H1 (cell line): ENCODE data around the gene PRKCA. TPM values are rescaled to one million over a fixed set of nuclear protein-coding genes. Genes with fewer than 3 reads are reported as not detected.

ENCODE experiments used
- CTCF ChIA-PET: fragments of 300-600 bp; sonication (Branson Sonifier 250); formaldehyde crosslinking; loops from one replicate; lab custom pipeline; 2021; ENCODE audit not compliant: partially characterized antibody; lab: Charles Lee
- POLR2A ChIA-PET: fragments of 300-600 bp; sonication (Branson Sonifier 250); formaldehyde crosslinking; loops from one replicate; lab custom pipeline; 2021; ENCODE audit warnings: inconsistent platforms; ENCODE audit not compliant: partially characterized antibody; lab: Charles Lee
- DNase-seq, 2 experiments: peaks; one replicate each; pipeline versions ENCODE4 v3.0.0 to v3.0.0-alpha.2; 2010 to 2022; ENCODE audit warnings: low spot score in 2 of 2, low read depth in 1 of 2, mixed read lengths in 1 of 2
- FAIRE-seq: peaks from 2 replicates; lab custom pipeline; 2011; peaks lifted over from hg19 to GRCh38; lab: Jason Lieb, UNC
- H2AFZ ChIP-seq: 2 replicates; pipeline ENCODE4 v1.8.1; 2012; ENCODE audit warnings: low read length, inconsistent platforms
- H2AK5ac ChIP-seq: 2 replicates; pipeline ENCODE4 v1.6.1; 2013; ENCODE audit warnings: low read depth, low read length
- H2BK120ac ChIP-seq: replicated peaks from 2 replicates; pipeline ENCODE3; 2013; ENCODE audit warnings: low read depth, low read length, inconsistent platforms
- H2BK12ac ChIP-seq: 2 replicates; pipeline ENCODE4 v1.6.1; 2013; ENCODE audit warnings: low read depth, low read length
- H2BK15ac ChIP-seq: 2 replicates; pipeline ENCODE4 v1.6.1; 2013; ENCODE audit warnings: low read length
- H2BK20ac ChIP-seq: 2 replicates; pipeline ENCODE4 v1.6.1; 2013; ENCODE audit warnings: low read length
- H2BK5ac ChIP-seq: 2 replicates; pipeline ENCODE4 v1.6.1; 2013; ENCODE audit warnings: low read depth, low read length
- H3K14ac ChIP-seq: 2 replicates; pipeline ENCODE4 v1.6.1; 2013; ENCODE audit warnings: inconsistent platforms; ENCODE audit not compliant: insufficient read length
- H3K18ac ChIP-seq: 2 replicates; pipeline ENCODE4 v1.6.1; 2013; ENCODE audit warnings: low read length; ENCODE audit errors: extremely low read depth
- H3K23ac ChIP-seq: 2 replicates; pipeline ENCODE4 v1.6.1; 2013; ENCODE audit warnings: inconsistent platforms; ENCODE audit not compliant: insufficient read length
- H3K23me2 ChIP-seq: 2 replicates; pipeline ENCODE4 v1.6.1; 2013; ENCODE audit warnings: low read depth, low read length
- H3K27ac ChIP-seq: 2 replicates; pipeline ENCODE4 v1.6.1; 2011; ENCODE audit warnings: low read depth, low read length, inconsistent platforms
- H3K27me3 ChIP-seq, 4 experiments: replicated peaks in 1 of 4; 1 replicate in 1 of 4; 2 replicates in 3 of 4; pipeline versions ENCODE4 v1.6.1 to v1.8.1; 2011 to 2013; ENCODE audit warnings: low read length in 3 of 4, mild to moderate bottlenecking in 3 of 4, inconsistent platforms in 2 of 4, mixed read lengths in 2 of 4, moderate library complexity in 1 of 4; ENCODE audit not compliant: control insufficient read depth in 3 of 4, insufficient read depth in 3 of 4; ENCODE audit errors: extremely low read depth in 1 of 4
- H3K36me3 ChIP-seq, 4 experiments: 2 replicates each; pipeline versions ENCODE4 v1.6.1 to v1.8.1; 2011 to 2013; ENCODE audit warnings: mild to moderate bottlenecking in 4 of 4, low read length in 3 of 4, moderate library complexity in 2 of 4, control low read depth in 1 of 4, inconsistent platforms in 1 of 4; ENCODE audit not compliant: insufficient read depth in 4 of 4, control insufficient read depth in 2 of 4
- H3K4ac ChIP-seq: replicated peaks from 2 replicates; pipeline ENCODE3; 2013; ENCODE audit warnings: low read length, low read depth, mixed read lengths, inconsistent platforms; ENCODE audit not compliant: insufficient read length
- H3K4me1 ChIP-seq, 4 experiments: replicated peaks in 1 of 4; 1 replicate in 1 of 4; 2 replicates in 3 of 4; pipeline versions ENCODE4 v1.6.1 to v1.8.1; 2011 to 2013; ENCODE audit warnings: low read length in 3 of 4, inconsistent platforms in 2 of 4, mixed read lengths in 1 of 4; ENCODE audit not compliant: insufficient read depth in 4 of 4, control insufficient read depth in 3 of 4
- H3K4me2 ChIP-seq, 2 experiments: 2 replicates each; pipeline versions ENCODE4 v1.6.1 to v1.8.1; 2011 to 2013; ENCODE audit warnings: low read depth in 2 of 2, low read length in 2 of 2, control low read depth in 1 of 2, inconsistent platforms in 1 of 2, mild to moderate bottlenecking in 1 of 2; ENCODE audit not compliant: insufficient read depth in 1 of 2
- H3K4me3 ChIP-seq, 4 experiments: fragments of 200-600, 300-600 bp in 1 of 4; sonication (generic), shearing (Covaris generic), sonication (Bioruptor Twin) in 1 of 4; 2 replicates each; pipeline versions ENCODE4 v1.5.1 to v1.8.1; 2011 to 2016; ENCODE audit warnings: low read length in 4 of 4, low read depth in 3 of 4, control low read depth in 2 of 4, inconsistent platforms in 2 of 4, mild to moderate bottlenecking in 2 of 4, mixed read lengths in 1 of 4, moderate library complexity in 1 of 4; ENCODE audit not compliant: insufficient read depth in 2 of 4; ENCODE audit errors: extremely low read depth in 1 of 4
- H3K56ac ChIP-seq: replicated peaks from 2 replicates; pipeline ENCODE3; 2013; ENCODE audit warnings: low read depth, mild to moderate bottlenecking, mixed read lengths, low read length, inconsistent platforms; ENCODE audit not compliant: insufficient read length
- H3K79me1 ChIP-seq: 2 replicates; pipeline ENCODE4 v1.6.1; 2013; ENCODE audit warnings: low read depth, low read length, control low read depth
- H3K79me2 ChIP-seq, 2 experiments: 2 replicates each; pipeline versions ENCODE4 v1.6.1 to v1.8.1; 2012 to 2013; ENCODE audit warnings: low read length in 2 of 2, mild to moderate bottlenecking in 2 of 2, inconsistent platforms in 1 of 2; ENCODE audit not compliant: insufficient read depth in 2 of 2, control insufficient read depth in 1 of 2
- H3K9ac ChIP-seq, 4 experiments: replicated peaks in 1 of 4; 1 replicate in 1 of 4; 2 replicates in 3 of 4; pipeline versions ENCODE4 v1.6.1 to v1.8.1; 2011 to 2013; ENCODE audit warnings: low read depth in 3 of 4, low read length in 3 of 4, control low read depth in 2 of 4, mild to moderate bottlenecking in 2 of 4, moderate library complexity in 2 of 4, inconsistent platforms in 1 of 4; ENCODE audit errors: extremely low read depth in 1 of 4
- H3K9me3 ChIP-seq, 2 experiments: 2 replicates each; pipeline versions ENCODE4 v1.6.1 to v1.8.1; 2012 to 2013; ENCODE audit warnings: mild to moderate bottlenecking in 2 of 2, moderate library complexity in 2 of 2, control low read depth in 1 of 2, inconsistent platforms in 1 of 2, low read depth in 1 of 2, low read length in 1 of 2, mixed read lengths in 1 of 2; ENCODE audit not compliant: insufficient read depth in 2 of 2
- H4K20me1 ChIP-seq, 2 experiments: replicated peaks in 1 of 2; 2 replicates each; pipeline versions ENCODE3 to v1.8.1; 2011 to 2013; ENCODE audit warnings: inconsistent platforms in 2 of 2, low read length in 2 of 2, mild to moderate bottlenecking in 1 of 2; ENCODE audit not compliant: insufficient read depth in 2 of 2, control insufficient read depth in 1 of 2
- H4K5ac ChIP-seq: 2 replicates; pipeline ENCODE4 v1.6.1; 2013; ENCODE audit warnings: low read length, low read depth, mixed read lengths, inconsistent platforms; ENCODE audit not compliant: insufficient read length
- H4K8ac ChIP-seq: 2 replicates; pipeline ENCODE4 v1.8.0; 2013; ENCODE audit warnings: mild to moderate bottlenecking, moderate library complexity, low read length, inconsistent platforms; ENCODE audit not compliant: insufficient read depth; ENCODE audit errors: extremely low read depth
- H4K91ac ChIP-seq: replicated peaks from 2 replicates; pipeline ENCODE3; 2013; ENCODE audit warnings: low read length, mixed read lengths, inconsistent platforms; ENCODE audit not compliant: insufficient read length
- CBX5 ChIP-seq: fragments of 300-800, 300-1000 bp; sonication (generic); IDR thresholded peaks from 2 replicates; pipeline ENCODE4 v1.7.1; 2016; ENCODE audit warnings: antibody characterized with exemption, low read length, low read depth
- KDM1A ChIP-seq: fragments of 200-600, 300-600 bp; sonication (generic); IDR thresholded peaks from 2 replicates; pipeline ENCODE4 v1.7.1; 2016; ENCODE audit warnings: mild to moderate bottlenecking, low read length, borderline replicate concordance
- KDM4A ChIP-seq: IDR thresholded peaks from one replicate; pipeline ENCODE4 v1.7.1; 2012; ENCODE audit warnings: low read depth, mild to moderate bottlenecking, moderate library complexity, low read length, inconsistent platforms; ENCODE audit not compliant: severe bottlenecking
- NANOG ChIP-seq: IDR thresholded peaks from 2 replicates; pipeline ENCODE4 v1.6.1; 2011; ENCODE audit warnings: low read length, low read depth, mild to moderate bottlenecking, inconsistent platforms; ENCODE audit not compliant: insufficient read depth, poor library complexity, severe bottlenecking
- PHF8 ChIP-seq: fragments of 200-600 bp; sonication (generic); conservative IDR thresholded peaks from 2 replicates; pipeline ENCODE4 v1.7.1; 2012; ENCODE audit warnings: low read depth, mild to moderate bottlenecking, inconsistent platforms, low read length, moderate library complexity
- POU5F1 ChIP-seq: IDR thresholded peaks from 2 replicates; pipeline ENCODE4 v1.6.1; 2011; ENCODE audit warnings: low read depth, mild to moderate bottlenecking, low read length, moderate library complexity
- RXRA ChIP-seq: IDR thresholded peaks from 2 replicates; pipeline ENCODE4 v1.6.1; 2011; ENCODE audit warnings: low read depth, mild to moderate bottlenecking, low read length, moderate library complexity; ENCODE audit not compliant: insufficient read depth
- TBP ChIP-seq: IDR thresholded peaks from 2 replicates; pipeline ENCODE4 v1.6.1; 2011; ENCODE audit warnings: low read depth, low read length, improper control_type of control experiment
- TEAD4 ChIP-seq: IDR thresholded peaks from 2 replicates; pipeline ENCODE4 v1.6.1; 2012; ENCODE audit warnings: low read depth, low read length, inconsistent platforms, mixed read lengths
- WGBS, 2 experiments: shearing (Covaris generic) in 1 of 2; methylation state at CpG; one replicate each; pipeline versions ENCODE4 v1.1.6 to v1.1.7; 2013 to 2015; ENCODE audit warnings: low lambda C conversion rate in 2 of 2, mixed read lengths in 2 of 2, inconsistent platforms in 1 of 2, low coverage in 1 of 2, missing lambda C conversion rate in 1 of 2; ENCODE audit not compliant: insufficient replicate concordance in 2 of 2, insufficient coverage in 1 of 2, insufficient read length in 1 of 2; ENCODE audit errors: extremely low coverage in 1 of 2, missing lambda C conversion rate in 1 of 2; 5-methylcytosine and 5-hydroxymethylcytosine counted together
- polyA plus RNA-seq, 7 experiments: library from polyadenylated mRNA; depleted of rRNA in 3 of 7; stranded (reverse) in 5 of 7; unstranded in 2 of 7; fragments of >200 nt in 5 of 7; fragments of 200-250 nt in 2 of 7; gene quantifications; 1 replicate in 5 of 7; 2 replicates in 1 of 7; 4 replicates in 1 of 7; pipeline versions ENCODE4 v1.2.1 to v1.2.3, GENCODE V29; 2011 to 2013; ENCODE audit warnings: missing spikeins in 2 of 7, mixed read lengths in 2 of 7
- total RNA-seq: library from RNA; stranded (reverse); fragmentation: NEBNext Ultra II Directional; extraction: Animal tissue kit (Norgen Biotek cat#: 25700); gene quantifications from 2 replicates; pipeline ENCODE4 v1.2.1, GENCODE V29; 2021

PRKCA gene
- total and polyA plus RNA-seq, 2 of the 8 experiments (the other 6 are each of a cell fraction or from before 2014, with no cell fraction given) = 5.8 to 17.8 TPM

DNA sequence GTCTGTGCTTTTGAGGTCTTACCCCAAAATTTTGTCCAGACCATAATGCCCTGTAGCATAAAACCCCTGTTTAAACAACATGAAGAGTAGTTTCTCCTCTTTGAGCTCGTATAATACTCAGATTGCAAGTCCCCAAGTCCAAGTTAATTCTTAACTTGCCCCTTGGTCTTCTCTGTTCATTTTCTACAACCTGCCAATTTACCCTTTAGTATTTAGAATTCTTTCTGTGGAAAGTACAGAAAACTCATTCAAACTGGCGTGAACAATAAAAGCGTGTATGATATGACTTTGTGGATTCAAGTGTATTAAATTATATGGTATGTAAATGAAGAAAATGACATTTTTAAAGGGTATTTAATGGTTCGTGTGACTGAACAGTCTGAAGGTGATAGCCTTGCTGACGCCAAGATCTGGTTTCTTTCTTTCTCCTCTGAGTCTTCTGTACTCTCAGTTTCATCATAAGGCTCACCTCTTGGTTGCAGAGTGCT, 185.6 kb downstream of the PRKCA start:
- Histone ChIP-seq H2AFZ (no peak overlapping the region), H3K56ac (no peak overlapping the region), H3K4me1 (peaks cover 4 to 14% (median 13%) of the 10 kb centered on the region in 4 experiments; a peak in 5 of 7 replicates), H4K5ac (no peak overlapping the region), H2BK12ac (no peak overlapping the region), H3K9ac (no peak overlapping the region), H3K14ac (no peak overlapping the region), H3K79me1 (no peaks in the 10 kb centered on the region), H4K91ac (no peak overlapping the region), H4K8ac (no peak overlapping the region), H3K18ac (no peak overlapping the region), H3K27me3 (no peaks in the 10 kb centered on the region), H3K4me2 (no peak overlapping the region), H4K20me1 (no peaks in the 10 kb centered on the region), H3K4ac (no peak overlapping the region), H3K36me3 (no peaks in the 10 kb centered on the region), H3K9me3 (no peaks in the 10 kb centered on the region), H2BK20ac (no peak overlapping the region), H3K23ac (no peak overlapping the region), H3K23me2 (no peaks in the 10 kb centered on the region), H2BK5ac (no peak overlapping the region), H2BK120ac (no peak overlapping the region), H3K79me2 (no peaks in the 10 kb centered on the region; a peak in 1 of 4 replicates), H2AK5ac (no peak overlapping the region), H2BK15ac (no peak overlapping the region), H3K27ac (no peak overlapping the region), H3K4me3 (no peak overlapping the region)
- no peak for TF ChIP-seq PHF8
- TF ChIP-seq TBP = no peak
- no peak for TF ChIP-seq KDM4A
- no peak for TF ChIP-seq POU5F1
- TF ChIP-seq NANOG = no peak
- no peak for TF ChIP-seq KDM1A
- no peak for TF ChIP-seq TEAD4
- no peak for TF ChIP-seq CBX5
- TF ChIP-seq RXRA = no peak
- 87% methylated on average over 5 of the region's 5 CpGs; no CpG with 5 or more reads in 1 of the 2 experiments for WGBS, 2 experiments
- no peak for DNase-seq
- ChIA-PET POLR2A (no interaction called here), CTCF (interaction anchor here (0.8 to 1.2 kb wide), 4 partner anchors 9 to 183 kb away, joined by 3 to 4 read pairs (median 3); no protein-coding TSS in a partner anchor)
- FAIRE-seq = no peak
